ENCODE measurements around the gene CRTAC1.
A peak's percentile ranks its signal among the peaks of the same experiment; 100 is the strongest.

The CRTAC1 gene

GRCh38 chr10:97861097-97861750 is 169.2 kb downstream of the CRTAC1 start:
- H3K4me1 ChIP-seq (ENCODE audit: control insufficient read depth, insufficient read depth, low read length, unreplicated experiment): peaks cover 11% of the 10 kb centered on the region
- H3K36me3 ChIP-seq (ENCODE audit: insufficient read depth, low read length): no peaks in the 10 kb centered on the region
- no peak overlapping the region for H3K27ac ChIP-seq (ENCODE audit: low read depth, low read length)
- H3K27me3 ChIP-seq (ENCODE audit: insufficient read depth, low read length): peaks cover 13% of the 10 kb centered on the region
- no peak overlapping the region for H3K4me3 ChIP-seq (ENCODE audit: low read depth, low read length)
- H2AFZ ChIP-seq (ENCODE audit: low read length, unreplicated experiment): no peak overlapping the region
- no peaks in the 10 kb centered on the region for H3K79me2 ChIP-seq (ENCODE audit: control insufficient read depth, insufficient read depth, low read length, unreplicated experiment)

- Histone ChIP-seq H2AFZ (ENCODE audit: low read length, unreplicated experiment) (no peak overlapping the region), H3K27me3 (ENCODE audit: insufficient read depth, low read length) (peaks cover 43% of the 10 kb centered on the region), H3K4me3 (ENCODE audit: low read depth, low read length) (no peak overlapping the region), H3K36me3 (ENCODE audit: insufficient read depth, low read length) (no peaks in the 10 kb centered on the region), H3K79me2 (ENCODE audit: control insufficient read depth, insufficient read depth, low read length, unreplicated experiment) (no peaks in the 10 kb centered on the region), H3K4me1 (ENCODE audit: control insufficient read depth, insufficient read depth, low read length, unreplicated experiment) (peaks cover 11% of the 10 kb centered on the region), H3K27ac (ENCODE audit: low read depth, low read length) (no peak overlapping the region)
Measured at GRCh38 chr10:97858001-97858439, 172.4 kb downstream of the CRTAC1 start.

- H3K27me3 ChIP-seq (ENCODE audit: insufficient read depth, low read length): peaks cover 66% of the 10 kb centered on the region
- H3K4me1 ChIP-seq (ENCODE audit: control insufficient read depth, insufficient read depth, low read length, unreplicated experiment): peaks cover 7% of the 10 kb centered on the region
- H3K79me2 ChIP-seq (ENCODE audit: control insufficient read depth, insufficient read depth, low read length, unreplicated experiment): no peaks in the 10 kb centered on the region
- H3K4me3 ChIP-seq (ENCODE audit: low read depth, low read length): no peak overlapping the region
- H2AFZ ChIP-seq (ENCODE audit: low read length, unreplicated experiment): no peak overlapping the region
- H3K27ac ChIP-seq (ENCODE audit: low read depth, low read length): no peak overlapping the region
- no peaks in the 10 kb centered on the region for H3K36me3 ChIP-seq (ENCODE audit: insufficient read depth, low read length)
Measured at GRCh38 chr10:97854743-97855142, 175.7 kb downstream of the CRTAC1 start.

GRCh38 chr10:97852840-97853405 is 177.5 kb downstream of the CRTAC1 start:
- no peaks in the 10 kb centered on the region for H3K79me2 ChIP-seq (ENCODE audit: control insufficient read depth, insufficient read depth, low read length, unreplicated experiment)
- no peak overlapping the region for H2AFZ ChIP-seq (ENCODE audit: low read length, unreplicated experiment)
- H3K27me3 ChIP-seq (ENCODE audit: insufficient read depth, low read length): peaks cover 71% of the 10 kb centered on the region
- H3K4me3 ChIP-seq (ENCODE audit: low read depth, low read length): no peak overlapping the region
- no peaks in the 10 kb centered on the region for H3K36me3 ChIP-seq (ENCODE audit: insufficient read depth, low read length)
- H3K4me1 ChIP-seq (ENCODE audit: control insufficient read depth, insufficient read depth, low read length, unreplicated experiment): no peaks in the 10 kb centered on the region
- no peak overlapping the region for H3K27ac ChIP-seq (ENCODE audit: low read depth, low read length)

- Histone ChIP-seq H3K4me1 (ENCODE audit: control insufficient read depth, insufficient read depth, low read length, unreplicated experiment) (no peaks in the 10 kb centered on the region), H3K4me3 (ENCODE audit: low read depth, low read length) (no peak overlapping the region), H2AFZ (ENCODE audit: low read length, unreplicated experiment) (no peak overlapping the region)
Measured at GRCh38 chr10:97852277-97852676, 178.1 kb downstream of the CRTAC1 start.

GRCh38 chr10:97851341-97852001 is 178.9 kb downstream of the CRTAC1 start:
- Histone ChIP-seq H3K79me2 (ENCODE audit: control insufficient read depth, insufficient read depth, low read length, unreplicated experiment) (no peaks in the 10 kb centered on the region), H2AFZ (ENCODE audit: low read length, unreplicated experiment) (no peak overlapping the region), H3K27ac (ENCODE audit: low read depth, low read length) (no peak overlapping the region), H3K4me1 (ENCODE audit: control insufficient read depth, insufficient read depth, low read length, unreplicated experiment) (no peaks in the 10 kb centered on the region), H3K4me3 (ENCODE audit: low read depth, low read length) (no peak overlapping the region), H3K36me3 (ENCODE audit: insufficient read depth, low read length) (no peaks in the 10 kb centered on the region), H3K27me3 (ENCODE audit: insufficient read depth, low read length) (peaks cover 74% of the 10 kb centered on the region)

More at GRCh38 chr10:97852277-97852676, 178.1 kb downstream of the CRTAC1 start:
- peaks cover 72% of the 10 kb centered on the region for H3K27me3 ChIP-seq (ENCODE audit: insufficient read depth, low read length)
- H3K27ac ChIP-seq (ENCODE audit: low read depth, low read length): no peak overlapping the region
- H3K79me2 ChIP-seq (ENCODE audit: control insufficient read depth, insufficient read depth, low read length, unreplicated experiment): no peaks in the 10 kb centered on the region
- H3K36me3 ChIP-seq (ENCODE audit: insufficient read depth, low read length): no peaks in the 10 kb centered on the region

GRCh38 chr10:97850446-97850845 is 180.0 kb downstream of the CRTAC1 start:
- H3K79me2 ChIP-seq (ENCODE audit: control insufficient read depth, insufficient read depth, low read length, unreplicated experiment): no peaks in the 10 kb centered on the region
- H3K4me3 ChIP-seq (ENCODE audit: low read depth, low read length): no peak overlapping the region
- H3K4me1 ChIP-seq (ENCODE audit: control insufficient read depth, insufficient read depth, low read length, unreplicated experiment): no peaks in the 10 kb centered on the region
- peaks cover 69% of the 10 kb centered on the region for H3K27me3 ChIP-seq (ENCODE audit: insufficient read depth, low read length)
- H2AFZ ChIP-seq (ENCODE audit: low read length, unreplicated experiment): no peak overlapping the region
- H3K36me3 ChIP-seq (ENCODE audit: insufficient read depth, low read length): no peaks in the 10 kb centered on the region
- no peak overlapping the region for H3K27ac ChIP-seq (ENCODE audit: low read depth, low read length)

- H2AFZ ChIP-seq (ENCODE audit: low read length, unreplicated experiment): no peak within 1 kb of the TSS
- H3K4me1 ChIP-seq (ENCODE audit: control insufficient read depth, insufficient read depth, low read length, unreplicated experiment): no peaks in the 10 kb centered on the region
- H3K27me3 ChIP-seq (ENCODE audit: insufficient read depth, low read length): peaks cover 65% of the 10 kb centered on the region
- peak within 1 kb of the TSS; percentile 71 for H3K4me3 ChIP-seq (ENCODE audit: low read depth, low read length)
- no peaks in the 10 kb centered on the region for H3K36me3 ChIP-seq (ENCODE audit: insufficient read depth, low read length)
- H3K27ac ChIP-seq (ENCODE audit: low read depth, low read length): no peak within 1 kb of the TSS
- no peaks in the 10 kb centered on the region for H3K79me2 ChIP-seq (ENCODE audit: control insufficient read depth, insufficient read depth, low read length, unreplicated experiment)
Measured at GRCh38 chr10:97849687-97850402, 180.6 kb downstream of the CRTAC1 start, which contains the start of gene GOLGA7B. Gene GOLGA7B (plus strand): TSS chr10:97849843. CDS start chr10:97850304, 461 bp downstream.

- H2AFZ ChIP-seq (ENCODE audit: low read length, unreplicated experiment): no peak overlapping the region
- no peaks in the 10 kb centered on the region for H3K36me3 ChIP-seq (ENCODE audit: insufficient read depth, low read length)
- H3K79me2 ChIP-seq (ENCODE audit: control insufficient read depth, insufficient read depth, low read length, unreplicated experiment): no peaks in the 10 kb centered on the region
- peaks cover 65% of the 10 kb centered on the region for H3K27me3 ChIP-seq (ENCODE audit: insufficient read depth, low read length)
- H3K4me3 ChIP-seq (ENCODE audit: low read depth, low read length): peak overlapping the region; percentile 71
- H3K27ac ChIP-seq (ENCODE audit: low read depth, low read length): no peak overlapping the region
- no peaks in the 10 kb centered on the region for H3K4me1 ChIP-seq (ENCODE audit: control insufficient read depth, insufficient read depth, low read length, unreplicated experiment)
Measured at GRCh38 chr10:97849103-97849686, 181.2 kb downstream of the CRTAC1 start.

- no peak overlapping the region for H3K4me3 ChIP-seq (ENCODE audit: low read depth, low read length)
- H3K4me1 ChIP-seq (ENCODE audit: control insufficient read depth, insufficient read depth, low read length, unreplicated experiment): peaks cover 20% of the 10 kb centered on the region
- no peak overlapping the region for H3K27ac ChIP-seq (ENCODE audit: low read depth, low read length)
- H3K27me3 ChIP-seq (ENCODE audit: insufficient read depth, low read length): peaks cover 39% of the 10 kb centered on the region
- H3K36me3 ChIP-seq (ENCODE audit: insufficient read depth, low read length): no peaks in the 10 kb centered on the region
- no peak overlapping the region for H2AFZ ChIP-seq (ENCODE audit: low read length, unreplicated experiment)
- H3K79me2 ChIP-seq (ENCODE audit: control insufficient read depth, insufficient read depth, low read length, unreplicated experiment): no peaks in the 10 kb centered on the region
Measured at GRCh38 chr10:97844678-97845077, 185.7 kb downstream of the CRTAC1 start.
